Measurements from ENCODE around the gene RIMBP2.
"Not testable (repeated sequence)": the region's sequence is repeated elsewhere in the genome, so short reads cannot be mapped to it uniquely, and the experiment has no call there.

The RIMBP2 gene

DNA sequence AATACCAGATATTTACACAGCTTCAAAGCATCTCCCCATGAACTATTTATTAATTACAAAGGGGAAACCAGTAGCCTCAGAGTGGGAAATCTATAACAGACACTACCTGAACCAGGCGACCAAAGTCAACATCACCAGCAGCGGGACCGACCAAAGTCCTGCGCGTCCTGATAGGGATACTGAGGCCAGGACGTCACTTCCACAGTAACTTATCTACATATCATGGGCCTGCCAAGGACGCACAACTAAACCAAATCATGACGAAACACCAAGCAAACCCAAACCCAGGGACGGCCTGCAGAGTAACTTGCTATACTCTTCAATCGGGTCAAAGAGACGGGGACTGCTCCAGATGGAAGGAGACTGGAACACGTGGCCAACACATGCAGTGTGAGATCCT, 26.0 kb upstream of the RIMBP2 start:
- DNase-seq = no peak

DNA sequence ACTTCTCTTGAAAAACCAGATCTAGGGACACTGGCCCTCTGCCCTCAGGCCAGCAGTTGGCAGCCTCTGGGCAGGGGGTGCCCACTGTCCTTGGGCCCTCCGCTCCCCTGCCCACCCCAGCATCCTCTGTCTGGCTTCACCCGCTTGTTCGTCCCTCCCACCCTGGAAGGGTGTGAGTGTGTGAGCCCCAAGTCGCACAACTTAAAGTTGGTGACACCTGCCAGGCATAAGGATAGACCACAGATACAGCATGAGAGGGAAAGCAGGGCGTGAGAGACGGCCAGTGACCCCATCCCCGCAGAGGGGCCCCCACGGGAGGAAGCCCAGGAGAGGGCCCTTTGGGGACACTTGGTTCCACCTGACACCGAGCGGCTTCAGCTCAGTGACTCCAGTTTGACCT, 23.5 kb upstream of the RIMBP2 start:
- DNase-seq = no peak

DNA sequence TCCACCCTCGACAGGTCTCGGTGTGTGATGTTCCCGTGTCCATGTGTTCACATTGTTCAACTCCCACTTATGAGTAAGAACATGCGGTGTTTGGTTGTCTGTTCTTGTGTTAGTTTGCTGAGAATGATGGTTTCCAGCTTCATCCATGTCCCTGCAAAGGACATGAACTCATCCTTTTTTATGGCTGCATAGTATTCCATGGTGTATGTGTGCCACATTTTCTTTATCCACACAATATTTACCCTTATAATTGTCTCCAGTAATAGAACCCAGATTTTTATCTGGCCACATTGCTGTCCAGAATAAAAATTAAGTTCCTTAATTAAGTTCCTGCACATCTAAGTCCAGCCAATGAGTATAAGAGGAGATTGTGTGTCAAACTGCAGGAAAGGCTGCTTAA, 22.3 kb upstream of the RIMBP2 start:
- DNase-seq = not testable (repeated sequence)

DNA sequence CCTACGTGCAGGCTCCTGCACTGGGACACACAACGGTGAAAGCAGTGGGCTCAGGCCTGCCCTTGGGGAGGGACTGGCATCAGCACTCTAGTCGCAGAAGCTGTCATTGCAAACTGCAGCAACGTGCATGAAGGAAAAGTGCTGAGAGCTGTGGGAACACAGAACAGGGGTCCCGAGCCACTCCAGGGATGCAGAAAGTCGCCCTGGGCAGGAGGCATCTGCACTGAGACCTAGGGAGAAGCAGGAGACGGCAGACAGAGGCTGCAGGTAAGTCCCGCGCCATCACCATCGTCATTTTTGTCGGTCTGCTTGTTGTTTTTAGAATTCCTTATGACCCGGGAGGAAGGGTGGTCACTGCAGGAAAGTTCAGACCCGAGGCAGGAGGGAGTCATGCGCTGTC, 21.6 kb upstream of the RIMBP2 start:
- DNase-seq = no peak

DNA sequence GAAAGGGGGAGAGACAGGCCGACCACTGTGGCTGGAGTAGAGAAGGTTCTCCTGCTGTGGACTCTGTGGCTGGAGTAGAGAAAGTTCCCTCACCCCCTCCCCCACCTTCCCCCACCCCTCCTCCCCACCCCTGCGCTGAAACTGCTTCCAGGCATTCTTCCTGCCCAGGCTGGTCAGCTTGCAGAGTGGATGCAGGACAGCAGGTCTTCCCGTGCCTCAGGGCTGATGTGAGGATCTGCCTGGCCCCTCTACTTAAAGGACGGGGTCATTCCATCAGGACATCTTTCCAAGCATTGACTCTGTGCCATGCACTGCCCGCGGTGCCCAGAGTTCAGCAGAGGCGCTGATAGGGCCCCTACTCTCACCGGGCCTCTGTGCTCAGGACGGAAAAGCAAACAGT, 13.2 kb upstream of the RIMBP2 start:
- DNase-seq = no peak

DNA sequence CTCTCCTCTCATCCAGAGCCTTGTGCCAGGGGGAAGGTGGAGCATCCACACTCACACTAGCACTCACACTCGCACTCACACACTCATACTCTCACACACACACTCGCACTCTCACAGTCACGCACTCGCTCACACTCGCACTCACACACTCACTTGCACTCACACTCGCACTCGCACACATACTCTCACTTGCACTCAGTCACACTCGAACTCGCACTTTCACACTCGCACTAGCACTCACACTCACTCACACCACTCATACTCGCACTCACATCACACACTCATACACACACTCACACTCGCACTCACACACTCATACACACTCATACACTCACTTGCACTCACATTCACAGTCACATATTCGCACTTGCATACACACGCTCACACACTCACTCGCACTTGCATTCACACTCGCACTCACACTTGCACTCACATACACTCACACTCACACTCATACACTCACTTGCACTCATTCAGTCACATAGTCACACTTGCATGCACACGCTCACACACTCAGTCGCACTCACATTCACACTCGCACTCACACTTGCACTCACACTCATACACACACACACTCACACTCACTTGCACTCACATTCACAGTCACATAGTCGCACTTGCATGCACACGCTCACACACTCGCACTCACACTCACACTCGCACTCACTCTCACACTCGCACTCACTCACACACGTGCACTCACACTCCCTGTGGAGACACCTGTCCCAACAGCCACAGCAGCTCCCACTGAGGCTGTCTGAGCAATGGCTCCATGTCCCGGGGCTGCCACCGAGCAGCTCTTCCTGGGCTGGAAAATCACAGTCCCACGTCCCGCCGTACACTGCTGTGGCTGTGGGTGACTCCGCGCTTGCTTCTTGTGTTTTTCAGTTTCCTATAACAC, 12.3 kb upstream of the RIMBP2 start:
- DNase-seq = no peak

DNA sequence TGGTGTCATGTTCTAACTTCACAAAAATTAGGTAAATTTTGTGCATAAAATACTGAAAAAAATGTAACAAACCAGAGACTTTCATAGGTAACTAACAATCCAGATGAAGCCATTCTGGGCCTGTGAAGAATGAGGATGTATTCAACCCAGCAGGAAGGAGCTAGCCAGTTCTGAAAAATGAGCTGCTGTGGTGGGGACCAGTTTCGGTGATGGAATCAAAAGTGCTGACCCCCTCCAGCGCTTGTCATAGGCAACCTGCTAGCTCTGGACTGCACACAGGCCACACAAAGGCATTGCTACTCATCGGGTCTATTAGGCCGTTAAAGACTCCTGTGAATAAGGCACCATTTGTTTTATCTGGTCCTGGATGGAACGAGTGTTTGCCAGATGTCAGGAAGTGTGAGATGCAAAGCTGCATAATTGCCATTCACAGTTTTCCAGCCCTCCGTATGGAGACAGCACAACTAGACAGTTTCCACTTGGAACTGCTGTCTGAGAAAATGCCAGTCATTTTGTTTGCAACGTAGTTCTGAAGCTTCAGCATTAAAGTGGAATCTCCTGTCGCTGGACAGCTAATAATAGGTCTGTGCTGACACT, 3.3 kb upstream of the RIMBP2 start:
- DNase-seq = no peak

DNA sequence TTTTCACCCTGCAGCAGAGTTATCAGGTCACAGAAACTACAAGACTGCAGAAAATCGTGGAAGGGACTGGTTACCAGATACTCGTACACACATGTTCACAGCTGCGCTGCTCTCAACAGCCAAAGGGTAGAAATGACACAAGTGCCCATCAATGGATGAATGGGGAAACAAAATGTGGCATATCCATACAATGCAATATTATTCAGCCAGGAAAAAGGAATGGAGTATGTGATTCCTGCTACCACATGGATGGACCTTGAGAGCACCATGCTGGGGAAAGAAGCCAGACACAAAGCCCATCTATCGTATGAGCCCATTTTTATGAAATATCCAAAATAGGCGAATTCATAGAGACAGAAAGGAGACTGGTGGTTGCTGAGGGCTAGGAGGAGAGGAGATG, 1.7 kb upstream of the RIMBP2 start:
- DNase-seq = no peak

DNA sequence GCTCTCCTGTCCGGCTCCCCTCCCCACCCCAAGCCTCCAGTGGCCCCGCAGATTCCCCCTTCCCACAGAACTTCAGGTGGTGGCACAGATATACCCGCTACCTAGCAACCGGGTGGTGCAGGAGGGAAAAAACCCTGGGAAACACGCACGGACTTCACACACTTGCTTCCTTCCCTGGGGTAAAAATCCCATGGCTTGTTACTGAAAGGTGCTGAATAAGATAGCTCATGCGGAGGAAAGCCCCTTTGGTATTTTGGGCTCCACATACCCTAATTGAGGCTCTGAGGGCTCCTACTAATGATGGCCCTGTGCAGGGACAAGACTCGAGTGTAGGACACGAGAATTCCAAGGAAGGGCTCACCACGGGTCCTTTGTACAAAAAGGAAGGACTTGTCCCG, 869 bp upstream of the RIMBP2 start:
- DNase-seq = no peak

DNA sequence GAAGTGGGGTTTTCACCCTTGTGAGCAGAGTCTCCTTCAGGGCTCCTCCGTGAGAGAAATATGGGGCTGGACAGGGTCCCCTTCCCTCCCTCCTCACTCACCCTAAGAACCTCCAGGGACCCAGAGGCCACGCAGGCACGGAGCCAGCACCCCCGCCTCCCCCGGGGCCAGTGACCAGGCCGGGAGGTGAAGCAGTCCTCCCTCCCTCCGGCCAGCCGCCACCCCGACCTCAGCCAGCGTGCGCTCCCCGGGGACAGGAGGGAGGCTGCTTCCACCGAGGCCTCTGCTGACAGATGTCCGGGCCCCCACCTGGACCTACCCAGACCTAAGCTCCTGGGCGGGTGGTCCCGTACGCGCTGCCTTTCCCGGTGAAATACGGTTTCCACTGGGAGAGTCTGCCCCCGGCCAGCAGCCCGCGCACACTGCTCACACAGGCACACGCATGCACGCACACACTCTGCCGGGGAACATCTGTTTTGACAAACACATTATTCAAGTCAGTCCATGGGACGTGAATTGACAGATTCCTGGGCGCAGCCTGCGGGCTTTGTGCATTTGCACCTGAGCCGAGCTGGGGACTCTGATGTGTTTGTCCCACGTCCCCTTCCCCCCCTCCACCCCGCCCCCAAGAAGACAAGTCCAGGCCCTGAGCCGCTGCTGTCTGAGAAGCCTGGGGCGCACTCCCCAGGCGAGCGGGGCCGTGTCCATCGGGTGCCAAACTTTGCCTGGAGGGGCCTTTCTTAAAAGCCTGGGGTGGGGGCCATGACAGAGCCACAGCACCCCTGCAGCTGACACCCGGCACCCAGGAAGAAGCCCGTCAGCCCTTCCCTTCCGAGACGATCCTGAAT, 725 bp downstream of the RIMBP2 start:
- peak in 5 of 51 donors; percentile 15 to 52 (median 21) for DNase-seq

DNA sequence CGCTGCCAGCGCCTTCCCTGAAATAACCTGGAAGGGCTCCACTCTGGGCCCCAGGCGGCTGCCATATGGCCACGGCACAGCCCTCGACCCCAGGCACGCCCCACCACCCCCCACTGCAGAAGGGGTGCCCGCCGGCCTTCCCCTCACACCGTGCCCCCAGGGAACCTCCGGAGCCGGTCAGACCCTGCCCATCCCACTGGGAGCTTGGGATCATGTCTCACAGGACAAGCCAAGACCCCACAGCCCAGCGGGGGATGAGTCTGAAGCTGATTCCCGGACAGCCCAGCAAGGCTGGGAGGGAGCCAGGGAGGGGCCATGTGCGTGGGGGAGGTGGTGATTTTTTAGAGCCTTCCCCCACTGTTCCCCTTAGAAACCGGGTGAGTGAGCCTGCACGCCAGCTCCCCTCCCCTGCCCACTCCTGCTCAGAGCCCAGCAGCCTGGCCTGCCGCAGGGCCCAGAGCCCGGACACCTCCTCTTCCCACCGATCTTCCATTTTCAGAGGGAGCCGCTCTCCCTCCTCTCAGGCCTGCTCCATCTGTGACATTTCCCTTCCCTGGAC, 1.4 kb downstream of the RIMBP2 start:
- peak in 5 of 51 donors; percentile 8 to 51 (median 37) for DNase-seq

DNA sequence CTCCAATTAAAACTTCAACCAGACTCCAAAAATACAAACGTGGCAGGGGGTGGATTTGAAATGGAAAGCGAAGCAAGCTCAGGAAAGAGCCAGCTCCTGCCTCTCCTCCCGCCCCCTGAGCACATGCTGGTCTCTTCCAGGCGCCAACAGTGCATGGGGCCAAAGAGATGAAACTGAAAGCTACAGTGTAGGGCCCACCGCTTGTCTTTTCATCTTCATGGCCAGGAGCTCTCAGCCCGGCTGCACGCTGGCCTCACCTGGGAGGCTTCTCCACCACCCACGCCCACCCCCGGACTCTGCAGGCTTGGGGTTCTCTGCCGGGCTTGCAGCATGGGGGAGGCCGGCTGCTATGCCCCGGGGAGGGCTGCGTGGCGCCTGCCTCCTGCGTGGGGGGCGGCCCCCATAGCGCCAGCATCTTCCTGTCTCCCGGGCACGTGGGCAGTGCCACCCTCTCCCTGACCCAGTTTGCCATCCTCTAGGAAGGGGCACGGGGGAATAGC, 2.0 kb downstream of the RIMBP2 start:
- DNase-seq = peak in 4 of 51 donors; percentile 11 to 27 (median 23)

DNA sequence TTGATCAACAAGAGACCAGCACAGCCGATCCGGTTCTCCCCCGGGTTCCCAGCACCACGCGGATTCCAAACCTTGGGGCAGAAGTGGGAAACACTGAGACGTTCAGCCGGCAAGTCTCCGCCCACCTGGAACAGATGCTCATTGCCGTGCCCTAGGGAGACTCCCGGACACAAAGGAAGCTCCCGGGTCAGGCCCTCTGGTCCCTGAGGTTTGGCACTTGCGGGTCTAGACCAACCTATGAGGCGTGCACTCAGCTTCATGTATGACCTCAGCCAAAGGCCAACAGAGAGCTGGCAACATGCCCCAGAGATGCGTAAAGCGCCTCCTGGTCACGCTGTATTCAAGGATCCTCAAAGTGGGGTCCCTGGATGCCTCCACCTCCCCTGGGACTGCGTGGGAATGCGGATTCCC, 2.5 kb downstream of the RIMBP2 start:
- no peak for DNase-seq

DNA sequence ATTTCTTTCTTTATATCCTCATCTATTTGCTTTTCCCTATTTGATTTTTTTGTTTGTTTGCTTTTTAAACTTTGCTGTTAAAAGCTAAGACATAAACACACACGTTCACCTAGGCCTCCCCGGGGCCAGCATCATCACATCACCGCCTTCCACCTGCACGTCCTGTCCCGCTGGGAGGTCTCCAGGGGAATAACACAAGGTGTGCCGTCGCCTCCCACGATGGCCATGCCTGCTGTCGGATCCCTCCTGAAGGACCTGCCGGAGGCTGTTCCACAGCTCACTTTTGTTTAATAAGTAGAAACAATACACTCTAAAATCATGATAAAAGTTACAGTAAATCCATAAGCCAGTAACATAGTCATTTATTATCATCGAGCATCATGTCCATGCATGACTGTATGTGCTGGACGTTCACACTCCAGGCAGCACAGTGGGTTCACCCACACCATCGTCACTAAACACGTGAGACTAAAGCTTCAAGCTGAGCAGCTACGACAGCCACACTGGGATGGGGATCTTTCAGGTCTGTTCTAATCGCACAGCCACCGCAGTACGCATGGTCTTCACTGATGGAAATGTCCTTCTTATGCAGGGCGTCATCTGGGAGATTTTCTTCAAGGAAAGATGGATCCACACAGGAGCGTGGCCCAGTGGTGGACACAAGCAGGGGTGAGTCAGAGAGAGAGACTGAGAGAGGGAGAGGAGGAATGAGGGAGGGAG, 3.6 kb downstream of the RIMBP2 start:
- no peak for DNase-seq

DNA sequence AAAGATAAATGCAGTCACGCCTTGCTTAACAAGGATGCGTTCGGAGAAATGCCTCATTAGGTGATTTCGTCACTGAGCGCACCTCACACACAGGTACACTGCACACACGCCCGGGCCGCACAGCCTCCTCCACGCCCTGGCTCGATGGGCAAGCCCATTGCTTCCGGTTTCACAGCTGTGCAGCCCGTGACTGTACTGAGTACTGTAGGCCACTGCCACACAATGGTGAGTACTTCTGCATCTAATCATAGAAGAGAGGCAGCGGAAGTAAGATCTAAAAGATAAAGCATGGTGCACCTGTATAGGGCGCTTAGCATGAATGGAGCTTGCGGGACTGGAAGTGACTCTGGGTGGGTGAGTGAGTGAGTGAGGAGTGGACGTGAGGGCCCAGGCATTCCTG, 4.3 kb downstream of the RIMBP2 start:
- DNase-seq = no peak

DNA sequence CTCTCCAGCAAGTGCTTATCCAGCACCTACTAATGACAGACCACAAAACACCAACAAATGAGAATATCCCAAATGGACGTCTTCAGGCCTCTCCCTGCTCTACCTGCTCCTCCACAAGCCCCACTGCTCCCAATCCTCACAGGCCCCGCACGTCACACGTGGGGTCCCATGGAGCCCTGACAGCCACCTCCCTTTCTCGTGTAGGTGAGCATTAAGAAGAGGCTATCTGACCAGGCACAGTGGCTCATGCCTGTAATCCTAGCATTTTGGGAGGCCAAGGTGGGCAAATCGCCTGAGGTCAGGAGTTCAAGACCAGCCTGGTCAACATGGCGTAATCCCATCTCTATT, 5.4 kb downstream of the RIMBP2 start:
- no peak for DNase-seq

DNA sequence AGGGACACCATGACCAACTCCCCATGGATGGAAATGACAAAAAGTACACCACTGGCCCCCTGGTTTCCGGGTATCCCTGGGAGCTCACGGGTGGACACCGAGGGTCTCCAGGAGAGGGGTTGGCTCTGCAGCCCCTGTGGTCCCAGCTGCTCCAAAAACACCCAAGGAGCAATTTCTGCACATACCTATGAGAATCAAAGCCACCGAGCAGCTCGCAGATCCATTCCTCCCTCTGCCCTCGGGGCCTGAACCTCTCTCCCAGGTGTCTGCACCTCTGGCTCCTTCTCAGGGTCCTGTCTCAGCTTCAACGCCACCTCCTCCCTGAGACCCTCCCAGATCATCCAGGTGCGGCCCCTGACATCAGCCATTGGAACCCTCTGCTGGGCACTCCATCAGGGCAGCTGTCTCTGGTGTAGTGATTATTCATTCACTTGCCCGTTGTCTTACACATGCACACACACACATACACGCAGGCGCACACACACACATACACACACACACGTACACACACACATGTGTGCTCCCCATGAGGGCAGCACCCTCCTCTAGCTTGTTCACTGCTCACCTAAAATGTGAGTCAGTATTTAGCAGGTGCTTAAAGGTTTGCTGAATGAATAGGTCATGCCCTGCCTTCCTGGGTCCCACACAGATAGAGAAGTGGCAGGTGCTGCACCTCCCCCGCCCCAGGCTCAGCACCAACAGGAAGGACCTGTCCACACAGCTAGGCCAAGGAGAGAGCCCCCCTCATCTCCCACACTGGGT, 5.9 kb downstream of the RIMBP2 start:
- no peak for DNase-seq

DNA sequence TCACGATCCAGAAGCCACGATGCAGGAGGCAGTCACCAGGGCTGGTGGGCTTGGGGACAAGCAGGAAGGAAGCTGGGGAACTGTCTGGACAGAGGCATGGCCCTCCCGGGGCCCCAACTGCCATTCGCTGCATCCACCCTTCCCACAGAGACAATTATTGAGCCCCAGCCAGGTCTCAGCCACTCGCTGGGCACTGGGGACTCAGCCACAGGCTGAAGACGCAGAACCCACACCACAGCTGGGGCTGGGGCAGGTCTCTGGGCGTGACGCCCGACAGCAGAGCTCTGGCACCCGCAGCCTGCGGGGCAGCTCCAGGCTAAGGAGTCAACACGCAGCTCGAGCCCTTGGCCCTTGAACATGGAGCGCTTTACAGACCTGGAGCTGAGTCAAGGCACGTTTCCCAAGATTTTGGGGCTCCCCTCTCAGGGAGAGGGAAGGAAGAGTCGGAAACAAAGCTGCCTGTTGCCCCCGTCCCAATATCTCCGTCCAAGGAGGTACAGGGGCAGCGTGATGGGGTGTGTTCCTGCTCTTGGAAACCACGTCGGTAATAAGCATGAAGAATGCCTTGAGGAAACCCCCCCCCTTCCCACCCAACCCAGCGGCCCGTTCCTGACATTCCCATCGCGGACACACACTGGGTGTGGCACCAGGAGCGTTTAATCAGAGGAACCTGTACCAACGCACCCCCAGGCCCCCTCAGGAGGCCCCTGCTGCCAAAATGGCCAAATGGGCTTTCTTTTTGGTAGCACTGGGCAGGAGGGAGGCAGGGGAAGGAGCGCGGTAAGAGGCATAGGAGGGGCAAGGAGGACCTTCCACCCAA, 6.7 kb downstream of the RIMBP2 start:
- no peak for DNase-seq

DNA sequence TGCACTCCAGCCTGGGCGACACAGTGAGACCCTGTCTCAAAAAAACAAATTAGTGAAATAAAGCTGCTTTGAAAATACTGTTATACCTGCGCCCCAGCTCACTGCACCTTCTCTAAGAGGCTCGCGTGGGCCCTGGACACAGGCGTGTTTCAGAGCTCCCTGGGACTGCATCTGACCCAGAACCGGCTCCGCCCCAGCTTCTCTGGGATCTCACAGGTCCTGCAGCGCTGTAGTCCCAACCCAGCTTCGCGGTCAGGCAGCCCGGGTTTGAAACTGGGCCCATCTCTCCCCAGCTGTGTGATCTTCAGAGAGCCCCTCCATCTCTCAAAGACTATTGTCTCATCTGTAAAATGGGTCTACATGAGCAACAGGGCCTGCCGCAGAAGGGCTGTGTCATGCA, 7.5 kb downstream of the RIMBP2 start:
- no peak for DNase-seq

DNA sequence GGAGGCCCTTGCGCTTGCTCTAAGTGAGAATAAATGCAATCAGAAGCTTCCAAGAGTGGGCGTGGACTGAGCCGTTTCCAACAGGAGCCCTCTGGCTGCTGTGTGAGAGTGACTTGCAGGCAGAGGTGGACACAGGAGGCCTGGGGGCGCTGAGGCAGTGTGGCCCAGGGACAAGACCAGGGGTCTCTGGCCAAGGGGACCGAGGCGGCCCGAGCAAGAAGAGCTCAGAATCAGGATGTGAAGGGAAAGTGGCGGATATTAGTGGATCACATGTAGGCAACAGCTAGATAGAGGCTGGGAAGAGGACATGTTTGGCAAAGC, 8.6 kb downstream of the RIMBP2 start:
- DNase-seq = no peak
